SK-N-SH treated with all-trans-retinoic acid at 6 μM for 48 hours (cell line): ENCODE results near the gene TMEM41A.

ENCODE experiments used
- ATAC-seq: fragments of 200-7000 bp; cut with Tn5 transposase; 3 replicates; pipeline ENCODE4 v1.9.1; 2020; ENCODE audit warnings: mild to moderate bottlenecking, moderate library complexity
- BACH2 ChIP-seq: fragments of 250-450 bp; sonication (Bioruptor Pico); IDR thresholded peaks from 2 replicates; pipeline ENCODE4 v1.9.0; 2021; ENCODE audit warnings: mild to moderate bottlenecking, borderline replicate concordance
- CSDC2 ChIP-seq: fragments of 250-450 bp; sonication (Bioruptor Pico); IDR thresholded peaks from 2 replicates; pipeline ENCODE4 v1.5.0; 2020; ENCODE audit warnings: mild to moderate bottlenecking, moderate library complexity
- CSRNP3 ChIP-seq: fragments of 250-450 bp; sonication (Bioruptor Pico); IDR thresholded peaks from 2 replicates; pipeline ENCODE4 v1.5.1; 2021; ENCODE audit warnings: mild to moderate bottlenecking, moderate library complexity
- ESRRG ChIP-seq: fragments of 250-450 bp; sonication (Bioruptor Pico); IDR thresholded peaks from 2 replicates; pipeline ENCODE4 v1.6.1; 2021; ENCODE audit warnings: mild to moderate bottlenecking
- GLIS3 ChIP-seq: fragments of 250-450 bp; sonication (Bioruptor Pico); IDR thresholded peaks from 2 replicates; pipeline ENCODE4 v1.5.0; 2020; ENCODE audit warnings: mild to moderate bottlenecking, moderate library complexity
- ISL1 ChIP-seq: fragments of 250-450 bp; sonication (Bioruptor Pico); IDR thresholded peaks from 2 replicates; pipeline ENCODE4 v2.1.2; 2022; ENCODE audit warnings: mild to moderate bottlenecking, moderate library complexity
- OSR1 ChIP-seq: fragments of 250-450 bp; sonication (Bioruptor Pico); IDR thresholded peaks from 2 replicates; pipeline ENCODE4 v1.8.0; 2022; ENCODE audit warnings: moderate library complexity, mild to moderate bottlenecking, inconsistent platforms
- PATZ1 ChIP-seq: fragments of 250-450 bp; sonication (Bioruptor Pico); IDR thresholded peaks from 2 replicates; pipeline ENCODE4 v1.8.0; 2020; ENCODE audit warnings: mild to moderate bottlenecking, moderate library complexity, borderline replicate concordance
- POU6F1 ChIP-seq: fragments of 250-450 bp; sonication (Bioruptor Pico); IDR thresholded peaks from 2 replicates; pipeline ENCODE4 v1.8.0; 2021; ENCODE audit warnings: low read depth, mild to moderate bottlenecking, moderate library complexity, borderline replicate concordance
- PPARA ChIP-seq: fragments of 250-450 bp; sonication (Bioruptor Pico); IDR thresholded peaks from 2 replicates; pipeline ENCODE4 v1.5.0; 2020; ENCODE audit warnings: mild to moderate bottlenecking, borderline replicate concordance
- RARB ChIP-seq: fragments of 250-450 bp; sonication (Bioruptor Pico); IDR thresholded peaks from 2 replicates; pipeline ENCODE4 v1.8.0; 2021; ENCODE audit warnings: mild to moderate bottlenecking, moderate library complexity
- SNAI2 ChIP-seq: fragments of 250-450 bp; sonication (Bioruptor Pico); IDR thresholded peaks from 2 replicates; pipeline ENCODE4 v1.5.0; 2020; ENCODE audit warnings: mild to moderate bottlenecking, moderate library complexity
- TCF4 ChIP-seq: fragments of 250-450 bp; sonication (Bioruptor Pico); IDR thresholded peaks from 2 replicates; pipeline ENCODE4 v1.8.0; 2021; ENCODE audit warnings: mild to moderate bottlenecking, moderate library complexity, borderline replicate concordance
- TOX ChIP-seq: fragments of 250-450 bp; sonication (Bioruptor Pico); IDR thresholded peaks from 2 replicates; pipeline ENCODE4 v1.8.0; 2021; ENCODE audit warnings: mild to moderate bottlenecking, moderate library complexity, borderline replicate concordance
- ZC3H10 ChIP-seq: fragments of 250-450 bp; sonication (Bioruptor Pico); IDR thresholded peaks from 2 replicates; pipeline ENCODE4 v1.5.1; 2021; ENCODE audit warnings: mild to moderate bottlenecking, moderate library complexity
- ZFP3 ChIP-seq: fragments of 250-450 bp; sonication (Bioruptor Pico); IDR thresholded peaks from 2 replicates; pipeline ENCODE4 v1.5.0; 2020; ENCODE audit warnings: mild to moderate bottlenecking, moderate library complexity
- ZFP30 ChIP-seq: fragments of 450-650 bp; formaldehyde crosslinking; IDR thresholded peaks from 2 replicates; pipeline ENCODE4 v1.5.0; 2022; ENCODE audit warnings: mild to moderate bottlenecking, moderate library complexity
- ZNF565 ChIP-seq: fragments of 450-650 bp; formaldehyde crosslinking; conservative IDR thresholded peaks from 2 replicates; pipeline ENCODE4 v1.5.0; 2020; ENCODE audit warnings: low read depth, mild to moderate bottlenecking, moderate library complexity
- ZNF70 ChIP-seq: fragments of 450-650 bp; formaldehyde crosslinking; IDR thresholded peaks from 2 replicates; pipeline ENCODE4 v1.5.0; 2020; ENCODE audit warnings: mild to moderate bottlenecking, moderate library complexity
- ZNF8 ChIP-seq: fragments of 450-650 bp; formaldehyde crosslinking; IDR thresholded peaks from 2 replicates; pipeline ENCODE4 v1.5.0; 2020; ENCODE audit warnings: mild to moderate bottlenecking, moderate library complexity
- TF ChIP-seq, protein P1 (sequence below): fragments of 250-450 bp; sonication (Bioruptor Pico); IDR thresholded peaks from 2 replicates; pipeline ENCODE4 v1.5.1; 2020; ENCODE audit warnings: low read depth, mild to moderate bottlenecking, moderate library complexity

Gene TMEM41A

DNA sequence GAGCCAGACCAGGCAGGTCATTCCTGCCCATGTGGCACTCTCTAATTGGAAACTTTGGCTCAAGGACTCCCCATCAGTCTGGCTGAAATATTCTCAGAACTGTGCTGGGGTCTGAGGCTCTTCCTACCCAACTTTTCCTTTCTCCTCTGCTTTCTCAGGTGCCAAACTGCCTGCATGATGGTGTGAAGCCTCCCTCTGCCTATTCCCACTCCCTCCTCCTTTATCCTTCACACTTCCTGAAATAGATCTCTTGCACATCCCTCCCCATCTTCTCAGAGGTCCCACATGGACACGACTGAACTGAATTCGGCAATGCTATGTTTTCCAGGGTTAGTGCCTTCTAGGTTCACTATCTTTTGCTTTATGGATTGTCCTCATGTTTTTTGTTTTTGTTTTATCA is 41.1 kb upstream of the TMEM41A start (continued):
- TF ChIP-seq PATZ1 (no peak), ZC3H10 (CRISPR knock-in tag) (no peak), TOX (CRISPR knock-in tag) (no peak), ISL1 (no peak), CSRNP3 (no peak)

DNA sequence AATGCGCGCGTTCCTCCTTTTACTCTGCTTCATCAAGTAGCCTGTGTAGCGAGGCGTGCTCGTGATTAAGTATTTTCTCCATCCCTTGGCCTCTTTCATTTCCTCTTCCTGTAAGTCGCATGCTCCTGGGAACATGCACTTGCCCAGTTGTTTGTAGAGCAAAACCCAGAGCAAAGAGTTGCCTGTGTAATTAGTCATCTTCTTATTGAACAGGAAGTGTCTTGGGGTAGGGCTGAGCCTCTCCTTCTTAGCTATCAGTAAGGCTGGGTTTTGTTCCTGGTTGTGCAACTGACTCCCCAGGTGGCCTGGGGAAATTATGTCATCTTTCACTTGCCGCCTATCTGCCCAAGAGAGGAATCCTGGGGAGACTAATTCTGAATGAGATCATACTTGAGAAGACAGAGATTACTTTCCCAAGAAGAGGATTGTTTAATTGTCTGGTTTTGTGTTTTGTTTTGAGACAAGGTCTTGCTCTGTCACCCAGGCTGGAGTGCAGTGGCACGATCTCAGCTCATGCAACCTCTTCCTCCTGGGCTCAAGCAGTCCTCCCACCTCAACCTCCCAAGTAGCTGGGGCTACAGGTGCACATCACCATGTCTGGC is 38.6 kb upstream of the TMEM41A start:
- no peak for TF ChIP-seq PPARA
- TF ChIP-seq CSRNP3 = no peak
- TF ChIP-seq ZNF8 = no peak
- no peak for TF ChIP-seq BACH2 (CRISPR knock-in tag)
- TF ChIP-seq, protein P1, sequence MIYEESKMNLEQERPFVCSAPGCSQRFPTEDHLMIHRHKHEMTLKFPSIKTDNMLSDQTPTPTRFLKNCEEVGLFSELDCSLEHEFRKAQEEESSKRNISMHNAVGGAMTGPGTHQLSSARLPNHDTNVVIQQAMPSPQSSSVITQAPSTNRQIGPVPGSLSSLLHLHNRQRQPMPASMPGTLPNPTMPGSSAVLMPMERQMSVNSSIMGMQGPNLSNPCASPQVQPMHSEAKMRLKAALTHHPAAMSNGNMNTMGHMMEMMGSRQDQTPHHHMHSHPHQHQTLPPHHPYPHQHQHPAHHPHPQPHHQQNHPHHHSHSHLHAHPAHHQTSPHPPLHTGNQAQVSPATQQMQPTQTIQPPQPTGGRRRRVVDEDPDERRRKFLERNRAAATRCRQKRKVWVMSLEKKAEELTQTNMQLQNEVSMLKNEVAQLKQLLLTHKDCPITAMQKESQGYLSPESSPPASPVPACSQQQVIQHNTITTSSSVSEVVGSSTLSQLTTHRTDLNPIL (CRISPR knock-in tag) = no peak
- no peak for TF ChIP-seq ZFP30 (CRISPR knock-in tag)
- peak; percentile 11; the same call in 1 of the 2 replicates for TF ChIP-seq ISL1
- no peak for TF ChIP-seq GLIS3 (CRISPR knock-in tag)
- ATAC-seq = peak; percentile 27; the same call in 2 of the 3 replicates

- TF ChIP-seq SNAI2 (CRISPR knock-in tag) = no peak
- no peak for TF ChIP-seq ZNF565 (CRISPR knock-in tag)
- TF ChIP-seq, protein P1 (CRISPR knock-in tag) = no peak
- TF ChIP-seq POU6F1 (CRISPR knock-in tag) = no peak
- TF ChIP-seq ZC3H10 (CRISPR knock-in tag) = no peak
- TF ChIP-seq ISL1 = no peak
- TF ChIP-seq ZFP3 (CRISPR knock-in tag) = no peak
- no peak for TF ChIP-seq ZNF70 (CRISPR knock-in tag)
- TF ChIP-seq BACH2 (CRISPR knock-in tag) = no peak
- TF ChIP-seq GLIS3 (CRISPR knock-in tag) = no peak
- TF ChIP-seq RARB = no peak
- TF ChIP-seq PATZ1 = no peak
- no peak for TF ChIP-seq TOX (CRISPR knock-in tag)
- no peak for TF ChIP-seq CSDC2 (CRISPR knock-in tag)
- no peak for TF ChIP-seq ESRRG
- TF ChIP-seq OSR1 (CRISPR knock-in tag) = no peak
- no peak for TF ChIP-seq TCF4 (CRISPR knock-in tag)
- TF ChIP-seq, all 23 proteins: peak for 0
- ATAC-seq = no peak
These were observed 35.7 kb upstream of the TMEM41A start for GRCh38 chr3:185534511-185534910.
